Activated T-cell treated with anti-CD3 and anti-CD28 coated beads, Interleukin-2, amount 50 U/mL, for 24 hours (primary cell): ENCODE results near the gene NPHP4.

ENCODE experiments used
- DNase-seq: peaks from one replicate; pipeline ENCODE4 v3.0.0-alpha.2; 2020
- H3K27ac Mint-ChIP-seq: 2 replicates; pipeline ENCODE4 v1.8.0; 2020; ENCODE audit warnings: mild to moderate bottlenecking, mixed read lengths
- H3K27me3 Mint-ChIP-seq: 2 replicates; pipeline ENCODE4 v1.8.0; 2020; ENCODE audit warnings: mixed read lengths
- H3K36me3 Mint-ChIP-seq: 2 replicates; pipeline ENCODE4 v1.8.0; 2020; ENCODE audit warnings: low read depth, mixed read lengths
- H3K4me1 Mint-ChIP-seq: 2 replicates; pipeline ENCODE4 v1.8.0; 2020; ENCODE audit warnings: low read depth, mixed read lengths
- H3K4me3 Mint-ChIP-seq: 2 replicates; pipeline ENCODE4 v1.8.0; 2020; ENCODE audit warnings: mild to moderate bottlenecking, moderate library complexity, mixed read lengths
- H3K9me3 Mint-ChIP-seq: 2 replicates; pipeline ENCODE4 v1.8.0; 2020; ENCODE audit warnings: mixed read lengths

The NPHP4 gene

DNA sequence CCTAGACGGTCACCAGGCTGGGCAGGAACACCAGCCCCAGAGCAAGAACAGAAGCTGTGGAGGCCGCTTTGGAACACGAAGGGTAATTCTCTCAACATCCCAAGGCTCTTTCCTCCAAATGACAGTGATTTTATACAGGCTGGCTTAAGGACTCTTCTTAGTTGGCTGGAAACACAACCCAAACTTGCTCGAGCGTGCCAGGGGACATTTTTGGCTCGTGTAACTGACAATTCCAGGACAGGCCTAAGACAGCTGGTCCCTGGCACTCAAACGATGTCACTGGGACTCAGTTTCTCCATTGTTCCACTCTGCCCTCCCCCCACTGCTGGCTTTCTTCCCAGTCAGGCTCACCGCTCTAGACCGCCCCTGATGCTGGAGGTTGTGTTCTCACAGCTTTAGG, 164.7 kb downstream of the NPHP4 start:
- Mint-ChIP-seq H3K27me3 (peaks cover 18% of the 10 kb centered on the region), H3K9me3 (peaks cover 8% of the 10 kb centered on the region), H3K27ac (no peak overlapping the region), H3K4me1 (no peaks in the 10 kb centered on the region), H3K4me3 (no peak overlapping the region), H3K36me3 (no peaks in the 10 kb centered on the region)
- no peak for DNase-seq

DNA sequence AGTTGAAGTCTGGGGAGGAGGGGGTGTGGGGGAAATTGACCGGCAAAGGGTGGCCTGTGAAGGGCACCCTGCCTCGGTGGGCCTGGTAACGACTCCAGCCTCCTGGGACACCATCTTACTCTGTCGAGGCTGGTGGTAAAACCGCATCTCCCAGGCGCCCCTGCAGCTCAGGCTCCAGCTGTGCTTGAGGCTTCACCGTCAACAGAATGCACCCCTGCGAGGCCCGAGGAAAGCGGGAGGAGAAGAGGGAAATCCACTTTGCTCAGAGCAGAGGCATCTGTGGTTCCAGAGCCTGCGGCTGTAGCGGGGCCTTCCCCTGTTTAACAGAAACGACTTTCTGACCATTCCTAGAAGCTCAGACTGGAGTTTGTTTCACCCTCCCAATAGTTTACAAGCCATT, 165.6 kb downstream of the NPHP4 start:
- H3K27ac Mint-ChIP-seq, result no peak overlapping the region
- no peaks in the 10 kb centered on the region for H3K36me3 Mint-ChIP-seq
- peaks cover 8% of the 10 kb centered on the region for H3K9me3 Mint-ChIP-seq
- H3K4me3 Mint-ChIP-seq, result no peak overlapping the region
- H3K4me1 Mint-ChIP-seq, result no peaks in the 10 kb centered on the region
- no peak for DNase-seq
- H3K27me3 Mint-ChIP-seq, result peaks cover 24% of the 10 kb centered on the region

DNA sequence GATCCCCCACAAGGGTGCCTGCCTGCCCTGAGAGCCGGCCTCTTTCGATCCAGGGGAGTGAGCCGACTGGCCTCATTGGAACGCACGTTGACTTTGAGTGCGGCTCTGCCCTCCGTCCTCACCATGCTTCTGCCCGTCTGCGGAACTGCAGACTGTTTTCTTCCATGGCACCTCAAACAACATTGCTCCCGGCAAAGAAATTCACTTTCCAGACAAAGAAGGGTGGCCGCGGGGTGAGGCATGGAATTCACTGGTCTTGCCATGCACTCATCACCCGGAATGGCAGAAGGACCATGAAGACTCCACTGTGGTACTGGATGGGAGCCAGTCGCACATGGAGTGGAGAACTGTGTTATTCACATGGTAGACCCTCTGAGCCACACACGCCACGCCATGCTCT, 169.5 kb downstream of the NPHP4 start:
- peaks cover 37% of the 10 kb centered on the region for H3K27me3 Mint-ChIP-seq
- H3K9me3 Mint-ChIP-seq, result peaks cover 3% of the 10 kb centered on the region
- H3K27ac Mint-ChIP-seq, result no peak overlapping the region
- H3K4me1 Mint-ChIP-seq, result no peaks in the 10 kb centered on the region
- no peak for DNase-seq
- no peaks in the 10 kb centered on the region for H3K36me3 Mint-ChIP-seq
- no peak overlapping the region for H3K4me3 Mint-ChIP-seq

DNA sequence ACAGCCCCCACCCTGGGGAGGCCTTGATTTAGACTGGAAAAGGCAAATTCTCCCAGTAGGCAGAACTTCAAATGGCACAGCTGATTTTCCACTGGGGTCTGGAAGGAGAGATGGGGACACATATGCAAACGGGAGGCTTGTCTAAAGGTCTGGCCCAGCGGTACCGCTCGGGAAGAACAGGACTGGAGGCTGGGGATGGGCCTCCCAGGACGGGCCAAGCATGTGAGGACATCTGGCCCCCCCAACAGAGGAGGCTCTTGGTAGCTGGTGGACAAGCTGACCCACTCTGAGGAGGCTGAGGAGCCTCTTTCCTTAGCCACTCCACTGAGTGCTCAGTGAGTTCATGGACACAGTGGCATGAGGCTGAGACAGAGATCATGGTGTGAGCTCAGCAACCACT, 170.0 kb downstream of the NPHP4 start:
- DNase-seq, result no peak
- H3K4me1 Mint-ChIP-seq, result no peaks in the 10 kb centered on the region
- H3K36me3 Mint-ChIP-seq, result no peaks in the 10 kb centered on the region
- H3K27me3 Mint-ChIP-seq, result peaks cover 42% of the 10 kb centered on the region
- no peak overlapping the region for H3K4me3 Mint-ChIP-seq
- no peak overlapping the region for H3K27ac Mint-ChIP-seq
- H3K9me3 Mint-ChIP-seq, result peaks cover 3% of the 10 kb centered on the region

DNA sequence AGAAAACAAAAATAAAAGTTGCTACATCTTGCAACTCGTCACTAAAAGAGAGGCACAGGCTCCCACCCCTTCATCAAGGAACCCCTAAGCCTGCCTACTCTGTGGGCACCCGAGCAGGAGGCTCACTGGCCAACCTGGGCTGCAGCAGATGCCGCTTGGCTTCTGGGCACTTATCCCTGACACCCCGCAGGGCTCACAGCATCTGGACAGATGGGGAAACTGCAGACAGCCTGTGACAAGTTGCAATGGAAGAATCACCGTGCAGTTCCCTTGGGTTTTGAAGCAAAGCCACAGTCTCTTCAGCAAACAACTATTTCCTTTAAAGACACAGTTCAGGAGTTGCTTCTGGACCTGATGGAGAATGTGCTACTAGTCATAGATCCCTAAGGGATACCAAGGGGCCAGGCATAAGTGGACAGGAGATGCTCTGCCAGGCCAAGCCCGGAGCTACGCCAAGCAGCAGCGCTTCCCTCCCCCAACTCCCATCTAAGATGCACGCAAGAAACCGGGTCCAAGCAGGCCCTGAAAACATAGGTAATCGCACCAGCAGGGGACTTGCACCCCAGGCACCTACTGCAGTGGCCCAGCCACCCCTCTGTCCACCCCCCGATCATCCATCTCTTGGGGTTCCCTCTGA, 170.6 kb downstream of the NPHP4 start:
- H3K27ac Mint-ChIP-seq, result no peak overlapping the region
- H3K9me3 Mint-ChIP-seq, result peaks cover 3% of the 10 kb centered on the region
- no peak for DNase-seq
- H3K4me1 Mint-ChIP-seq, result no peaks in the 10 kb centered on the region
- H3K36me3 Mint-ChIP-seq, result no peaks in the 10 kb centered on the region
- H3K4me3 Mint-ChIP-seq, result no peak overlapping the region
- H3K27me3 Mint-ChIP-seq, result peaks cover 44% of the 10 kb centered on the region

DNA sequence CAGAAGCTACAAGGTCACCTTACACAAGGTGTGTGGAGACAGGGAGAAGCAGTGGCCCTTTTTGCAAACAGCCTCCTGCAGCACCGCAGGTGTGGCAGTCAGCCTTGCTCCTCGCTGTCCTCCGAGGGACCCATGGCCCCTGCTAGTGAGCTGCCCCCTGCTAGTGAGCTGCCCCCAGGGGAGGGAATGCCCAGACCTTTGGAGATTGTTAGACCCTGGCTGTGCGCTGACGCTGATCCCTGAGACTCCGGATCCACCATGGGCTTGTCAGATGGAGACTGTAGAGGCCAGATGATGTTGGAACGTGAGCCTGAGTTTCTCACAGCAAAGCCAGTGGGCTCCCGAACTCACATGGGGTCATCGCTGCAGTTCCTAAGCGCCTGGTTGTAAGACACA, 172.2 kb downstream of the NPHP4 start:
- Mint-ChIP-seq H3K27me3 (peaks cover 56% of the 10 kb centered on the region), H3K4me1 (no peaks in the 10 kb centered on the region), H3K36me3 (no peaks in the 10 kb centered on the region), H3K27ac (no peak overlapping the region), H3K9me3 (peaks cover 2% of the 10 kb centered on the region), H3K4me3 (no peak overlapping the region)
- DNase-seq, result no peak

DNA sequence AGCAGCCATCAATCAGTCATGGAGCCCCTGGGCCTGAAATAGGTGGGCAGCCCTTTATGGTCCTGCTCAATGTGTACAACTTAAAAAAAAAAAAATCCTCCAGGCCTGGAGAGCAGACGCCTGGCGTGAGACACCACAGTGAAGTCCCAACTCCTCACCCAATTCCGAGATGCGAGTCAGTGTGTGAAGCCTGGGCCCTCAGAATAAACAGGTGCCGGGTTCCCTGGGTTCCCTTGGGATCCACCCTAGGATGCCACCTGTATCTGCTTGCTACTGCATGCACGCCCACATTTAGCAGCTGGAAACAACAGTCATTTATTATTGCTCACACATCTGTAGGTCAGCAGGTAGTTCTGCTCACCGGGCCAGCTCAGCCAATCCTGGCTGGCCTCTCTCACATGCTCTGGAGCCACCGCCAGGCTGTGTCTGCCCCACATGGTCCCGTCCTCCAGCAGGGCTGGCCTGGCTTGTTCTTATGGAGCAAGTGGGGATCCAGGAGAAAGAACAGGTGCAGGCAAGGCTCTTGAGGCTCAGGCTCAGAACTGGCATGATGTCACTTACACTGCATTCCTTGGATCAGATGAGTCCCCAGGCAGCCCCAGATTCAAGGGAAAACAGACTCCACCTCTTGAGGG, 172.7 kb downstream of the NPHP4 start:
- Mint-ChIP-seq H3K4me1 (no peaks in the 10 kb centered on the region), H3K36me3 (no peaks in the 10 kb centered on the region), H3K27me3 (peaks cover 57% of the 10 kb centered on the region), H3K9me3 (no peaks in the 10 kb centered on the region), H3K27ac (no peak overlapping the region), H3K4me3 (no peak overlapping the region)
- DNase-seq, result no peak

DNA sequence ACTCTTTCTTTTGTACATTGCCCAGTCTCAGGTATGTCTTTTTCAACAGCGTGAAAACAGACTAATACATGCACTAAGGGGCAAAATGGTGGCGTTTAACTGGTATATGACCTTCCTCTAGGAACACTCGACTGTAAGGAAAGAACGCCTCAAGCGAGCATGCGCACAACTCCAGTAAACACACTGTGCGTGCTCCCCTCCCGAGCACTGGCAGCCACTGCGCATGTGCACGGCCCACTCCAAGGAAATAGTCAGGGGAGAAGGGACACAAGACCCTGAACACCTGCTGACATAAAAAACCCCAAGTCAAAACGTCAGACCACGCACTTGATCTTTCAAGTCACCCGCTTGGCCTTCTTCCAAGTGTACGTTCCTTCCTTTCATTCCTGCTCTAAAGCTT, 173.5 kb downstream of the NPHP4 start:
- no peak overlapping the region for H3K27ac Mint-ChIP-seq
- H3K27me3 Mint-ChIP-seq, result peaks cover 60% of the 10 kb centered on the region
- no peak overlapping the region for H3K4me3 Mint-ChIP-seq
- H3K9me3 Mint-ChIP-seq, result no peaks in the 10 kb centered on the region
- no peaks in the 10 kb centered on the region for H3K4me1 Mint-ChIP-seq
- H3K36me3 Mint-ChIP-seq, result no peaks in the 10 kb centered on the region
- no peak for DNase-seq

DNA sequence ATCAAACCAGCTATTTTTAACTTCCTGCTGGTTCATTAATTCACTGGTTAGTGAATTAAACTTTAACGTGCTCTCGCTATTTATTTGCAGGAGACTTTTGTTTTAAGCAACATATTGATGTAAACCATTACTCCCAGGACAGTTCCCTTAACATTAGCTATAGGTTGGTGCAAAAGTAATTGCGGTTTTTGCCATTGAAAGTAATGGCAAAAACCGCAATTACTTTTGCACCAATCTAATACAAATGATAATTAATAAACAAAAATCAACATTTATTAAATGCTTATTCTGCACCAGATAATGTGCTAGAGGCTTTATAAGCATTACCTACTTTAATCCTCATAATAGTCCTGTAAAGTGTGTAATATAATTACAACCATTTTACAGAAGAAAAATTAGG, 176.5 kb downstream of the NPHP4 start:
- no peak overlapping the region for H3K4me3 Mint-ChIP-seq
- DNase-seq, result no peak
- no peaks in the 10 kb centered on the region for H3K36me3 Mint-ChIP-seq
- H3K27ac Mint-ChIP-seq, result no peak overlapping the region
- no peaks in the 10 kb centered on the region for H3K9me3 Mint-ChIP-seq
- H3K4me1 Mint-ChIP-seq, result no peaks in the 10 kb centered on the region
- peaks cover 60% of the 10 kb centered on the region for H3K27me3 Mint-ChIP-seq

DNA sequence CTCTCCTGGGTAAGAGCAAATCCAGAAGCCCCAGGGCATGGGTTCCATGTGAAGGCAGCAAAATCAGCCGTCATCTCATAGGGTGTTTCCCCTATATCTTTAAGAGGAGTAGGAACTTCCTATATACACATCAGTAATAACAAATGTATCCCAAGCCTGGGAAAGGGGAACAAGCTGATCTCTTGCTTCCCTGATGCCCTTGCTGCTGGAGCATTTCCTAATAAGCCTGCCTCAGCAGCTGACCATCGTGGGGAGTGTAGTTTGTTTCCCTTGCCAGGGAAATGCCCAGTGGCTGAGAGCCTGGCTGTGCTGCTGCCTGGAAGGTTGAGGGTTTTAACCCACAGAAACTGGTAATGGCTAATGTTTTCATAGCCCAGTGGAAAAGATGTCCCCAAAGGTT, 177.0 kb downstream of the NPHP4 start:
- Mint-ChIP-seq H3K9me3 (no peaks in the 10 kb centered on the region), H3K4me1 (no peaks in the 10 kb centered on the region), H3K27me3 (peaks cover 57% of the 10 kb centered on the region), H3K4me3 (no peak overlapping the region), H3K36me3 (no peaks in the 10 kb centered on the region), H3K27ac (no peak overlapping the region)
- no peak for DNase-seq

DNA sequence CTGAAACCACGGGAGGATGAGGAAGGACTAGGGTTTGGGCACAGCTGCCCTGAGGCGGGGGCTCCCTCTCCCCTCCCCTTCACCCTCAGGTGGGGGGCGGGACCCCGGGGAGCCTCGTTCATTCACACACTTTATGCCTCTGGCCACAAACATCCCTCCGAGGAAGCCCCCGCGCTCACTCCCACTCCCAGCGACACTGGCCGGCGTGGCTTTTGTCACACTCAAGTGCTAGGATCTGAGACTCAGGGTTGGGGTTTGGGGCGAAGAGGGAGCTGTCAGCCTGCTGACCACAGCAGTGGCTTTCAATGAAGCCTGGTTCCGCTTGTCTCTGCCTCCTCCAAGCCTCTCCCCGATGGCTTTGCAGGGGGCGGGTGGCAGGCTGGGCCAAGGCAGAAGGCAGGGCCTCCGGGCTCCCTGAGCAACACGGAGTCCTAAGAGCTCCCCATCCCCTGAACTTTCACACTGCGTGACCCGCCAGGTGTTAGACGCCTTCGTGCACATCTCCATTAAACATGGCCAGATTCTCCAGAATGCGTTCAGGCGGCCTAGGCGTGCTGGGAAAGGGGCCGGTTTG, 178.1 kb downstream of the NPHP4 start:
- no peak overlapping the region for H3K4me3 Mint-ChIP-seq
- no peak overlapping the region for H3K27ac Mint-ChIP-seq
- no peaks in the 10 kb centered on the region for H3K9me3 Mint-ChIP-seq
- no peak for DNase-seq
- H3K4me1 Mint-ChIP-seq, result no peaks in the 10 kb centered on the region
- H3K27me3 Mint-ChIP-seq, result peaks cover 52% of the 10 kb centered on the region
- no peaks in the 10 kb centered on the region for H3K36me3 Mint-ChIP-seq

DNA sequence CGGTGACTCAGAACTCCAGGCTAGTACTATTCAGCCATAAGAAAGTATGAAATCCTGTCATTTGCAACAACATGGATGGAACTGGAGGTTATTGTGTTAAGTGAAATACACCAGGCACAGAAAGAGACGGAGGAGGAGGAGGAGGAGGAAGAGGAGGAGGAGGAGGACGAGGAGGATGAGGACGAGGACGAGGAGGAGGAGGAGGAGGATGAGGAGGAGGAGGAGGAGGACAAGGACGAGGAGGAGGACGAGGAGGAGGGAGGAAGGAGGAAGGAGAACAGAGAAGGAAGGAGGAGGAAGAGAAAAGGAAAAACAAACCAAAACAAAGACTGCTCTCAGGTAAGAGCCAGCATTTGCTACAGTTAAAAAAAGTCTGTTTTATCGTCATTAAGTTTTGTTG, 178.7 kb downstream of the NPHP4 start:
- Mint-ChIP-seq H3K4me3 (no peak overlapping the region), H3K36me3 (no peaks in the 10 kb centered on the region), H3K4me1 (no peaks in the 10 kb centered on the region), H3K9me3 (no peaks in the 10 kb centered on the region), H3K27me3 (peaks cover 45% of the 10 kb centered on the region), H3K27ac (no peak overlapping the region)
- no peak for DNase-seq
